Mucosa of rectum (tissue), 2 donors: ENCODE measurements around the gene RAD51B.

Experiments
- H3K27ac ChIP-seq, 2 donors: one replicate each; pipeline ENCODE4 v1.7.0; 2013; ENCODE audit warnings: inconsistent platforms in 2 of 2, low read depth in 2 of 2, low read length in 2 of 2
- H3K27me3 ChIP-seq, 2 donors: one replicate each; pipeline ENCODE4 v1.7.0; 2013; ENCODE audit warnings: low read length in 2 of 2; ENCODE audit not compliant: control insufficient read depth in 2 of 2, insufficient read depth in 2 of 2
- H3K36me3 ChIP-seq, 2 donors: one replicate each; pipeline ENCODE4 v1.7.0; 2013; ENCODE audit warnings: low read length in 2 of 2; ENCODE audit not compliant: control insufficient read depth in 2 of 2, insufficient read depth in 2 of 2
- H3K4me1 ChIP-seq, 2 donors: one replicate each; pipeline ENCODE4 v1.7.0; 2013; ENCODE audit warnings: low read length in 2 of 2, mild to moderate bottlenecking in 1 of 2; ENCODE audit not compliant: control insufficient read depth in 2 of 2, insufficient read depth in 2 of 2
- H3K4me3 ChIP-seq, 2 donors: one replicate each; pipeline ENCODE4 v1.7.0; 2013; ENCODE audit warnings: low read length in 2 of 2
- H3K9ac ChIP-seq, 2 donors: one replicate each; pipeline ENCODE4 v1.7.0; 2013; ENCODE audit warnings: low read length in 2 of 2, low read depth in 1 of 2, mild to moderate bottlenecking in 1 of 2
- H3K9me3 ChIP-seq, 2 donors: one replicate each; pipeline ENCODE4 v1.7.0; 2013; ENCODE audit warnings: low read length in 2 of 2; ENCODE audit not compliant: control insufficient read depth in 2 of 2
- donor health status: healthy.
- donor health status: Normal muscosa, but diverticular disease.

RAD51B gene

GRCh38 chr14:67831113-67831512, 11.5 kb downstream of the RAD51B start:
- no peaks in the 10 kb centered on the region for H3K9me3 ChIP-seq
- no peak overlapping the region for H3K4me3 ChIP-seq
- no peak overlapping the region for H3K9ac ChIP-seq
- no peaks in the 10 kb centered on the region for H3K36me3 ChIP-seq
- no peak overlapping the region for H3K27ac ChIP-seq
- H3K27me3 ChIP-seq: no peaks in the 10 kb centered on the region
- no peaks in the 10 kb centered on the region for H3K4me1 ChIP-seq

- no peaks in the 10 kb centered on the region for H3K27me3 ChIP-seq
- no peak overlapping the region for H3K4me3 ChIP-seq
- no peaks in the 10 kb centered on the region for H3K9me3 ChIP-seq
- H3K4me1 ChIP-seq: no peaks in the 10 kb centered on the region
- H3K9ac ChIP-seq: no peak overlapping the region
- no peak overlapping the region for H3K27ac ChIP-seq
- H3K36me3 ChIP-seq: no peaks in the 10 kb centered on the region
Measured at GRCh38 chr14:67833403-67833802, 13.8 kb downstream of the RAD51B start.

- H3K27me3 ChIP-seq: no peaks in the 10 kb centered on the region
- no peak overlapping the region for H3K27ac ChIP-seq
- no peaks in the 10 kb centered on the region for H3K9me3 ChIP-seq
- no peaks in the 10 kb centered on the region for H3K36me3 ChIP-seq
- no peaks in the 10 kb centered on the region for H3K4me1 ChIP-seq
- no peak overlapping the region for H3K4me3 ChIP-seq
- no peak overlapping the region for H3K9ac ChIP-seq
Measured at GRCh38 chr14:67835596-67835995, 16.0 kb downstream of the RAD51B start.

- H3K27me3 ChIP-seq: no peaks in the 10 kb centered on the region
- H3K4me1 ChIP-seq: no peaks in the 10 kb centered on the region
- H3K36me3 ChIP-seq: no peaks in the 10 kb centered on the region
- H3K9ac ChIP-seq: no peak overlapping the region
- no peak overlapping the region for H3K4me3 ChIP-seq
- no peak overlapping the region for H3K27ac ChIP-seq
- H3K9me3 ChIP-seq: no peaks in the 10 kb centered on the region
Measured at GRCh38 chr14:67837011-67837624, 17.5 kb downstream of the RAD51B start.

GRCh38 chr14:67846029-67846610, 26.5 kb downstream of the RAD51B start:
- no peak overlapping the region for H3K4me3 ChIP-seq
- no peaks in the 10 kb centered on the region for H3K27me3 ChIP-seq
- no peaks in the 10 kb centered on the region for H3K36me3 ChIP-seq
- H3K9me3 ChIP-seq: no peaks in the 10 kb centered on the region
- no peaks in the 10 kb centered on the region for H3K4me1 ChIP-seq
- no peak overlapping the region for H3K27ac ChIP-seq
- no peak overlapping the region for H3K9ac ChIP-seq

GRCh38 chr14:67850066-67850830, 30.7 kb downstream of the RAD51B start:
- H3K9ac ChIP-seq: no peak overlapping the region
- H3K4me3 ChIP-seq: no peak overlapping the region
- H3K27me3 ChIP-seq: no peaks in the 10 kb centered on the region
- H3K36me3 ChIP-seq: no peaks in the 10 kb centered on the region
- H3K27ac ChIP-seq: no peak overlapping the region
- H3K4me1 ChIP-seq: no peaks in the 10 kb centered on the region
- no peaks in the 10 kb centered on the region for H3K9me3 ChIP-seq

- Histone ChIP-seq H3K27me3 (no peaks in the 10 kb centered on the region), H3K36me3 (no peaks in the 10 kb centered on the region), H3K9ac (no peak overlapping the region), H3K9me3 (no peaks in the 10 kb centered on the region), H3K4me3 (no peak overlapping the region), H3K4me1 (no peaks in the 10 kb centered on the region), H3K27ac (no peak overlapping the region)
Measured at GRCh38 chr14:67851785-67852410, 32.3 kb downstream of the RAD51B start.

- H3K4me1 ChIP-seq: no peaks in the 10 kb centered on the region
- no peak overlapping the region for H3K4me3 ChIP-seq
- H3K27ac ChIP-seq: no peak overlapping the region
Measured at GRCh38 chr14:67852926-67853604, 33.5 kb downstream of the RAD51B start.

GRCh38 chr14:67853715-67854114, 34.1 kb downstream of the RAD51B start:
- no peaks in the 10 kb centered on the region for H3K27me3 ChIP-seq
- H3K27ac ChIP-seq: no peak overlapping the region
- H3K4me3 ChIP-seq: no peak overlapping the region
- no peak overlapping the region for H3K9ac ChIP-seq
- H3K9me3 ChIP-seq: no peaks in the 10 kb centered on the region
- no peaks in the 10 kb centered on the region for H3K4me1 ChIP-seq
- H3K36me3 ChIP-seq: no peaks in the 10 kb centered on the region

More at GRCh38 chr14:67852926-67853604, 33.5 kb downstream of the RAD51B start:
- no peaks in the 10 kb centered on the region for H3K9me3 ChIP-seq
- H3K27me3 ChIP-seq: no peaks in the 10 kb centered on the region
- no peaks in the 10 kb centered on the region for H3K36me3 ChIP-seq
- H3K9ac ChIP-seq: no peak overlapping the region

- Histone ChIP-seq H3K4me1 (no peaks in the 10 kb centered on the region), H3K4me3 (no peak overlapping the region), H3K27ac (no peak overlapping the region), H3K9ac (no peak overlapping the region), H3K36me3 (no peaks in the 10 kb centered on the region), H3K27me3 (no peaks in the 10 kb centered on the region), H3K9me3 (no peaks in the 10 kb centered on the region)
Measured at GRCh38 chr14:67856827-67857226, 37.2 kb downstream of the RAD51B start.
